Astrocyte of the spinal cord (primary cell): ENCODE data around the gene AP1S3.

Experiments used
- DNase-seq: peaks from one replicate; pipeline ENCODE4 v3.0.0; 2011; ENCODE audit warnings: low read depth, low spot score
- H3K4me3 ChIP-seq: 2 replicates; pipeline ENCODE4 v1.5.1; 2011; ENCODE audit warnings: low read depth, mild to moderate bottlenecking, low read length, moderate library complexity
- CTCF ChIP-seq: IDR thresholded peaks from 2 replicates; pipeline ENCODE4 v1.5.1; 2012; ENCODE audit warnings: low read depth, mild to moderate bottlenecking, low read length, inconsistent platforms
- in situ Hi-C: cut with HindIII; loops from 2 replicates; pipeline ENCODE4 v1.10.0; 2017; ENCODE audit warnings: low sequenced_read_pairs

The AP1S3 gene

GRCh38 chr2:223826995-223827394 lies 10.4 kb downstream of the AP1S3 start:
- TF ChIP-seq CTCF = no peak
- H3K4me3 ChIP-seq = no peak overlapping the region
- in situ Hi-C loops = no loop called here
- no peak for DNase-seq

GRCh38 chr2:223824301-223824700 lies 13.1 kb downstream of the AP1S3 start:
- DNase-seq = no peak
- in situ Hi-C loops = no loop called here
- TF ChIP-seq CTCF = no peak

GRCh38 chr2:223822818-223823217 lies 14.6 kb downstream of the AP1S3 start:
- DNase-seq = no peak
- in situ Hi-C loops = no loop called here
- H3K4me3 ChIP-seq = no peak overlapping the region
- no peak for TF ChIP-seq CTCF

More at GRCh38 chr2:223824301-223824700, 13.1 kb downstream of the AP1S3 start:
- no peak overlapping the region for H3K4me3 ChIP-seq

GRCh38 chr2:223820549-223820948 lies 16.8 kb downstream of the AP1S3 start:
- H3K4me3 ChIP-seq = no peak overlapping the region
- DNase-seq = no peak
- no peak for TF ChIP-seq CTCF
- in situ Hi-C loops = no loop called here

- in situ Hi-C loops = no loop called here
- TF ChIP-seq CTCF = no peak
- DNase-seq = no peak
- no peak overlapping the region for H3K4me3 ChIP-seq
Observed at GRCh38 chr2:223819891-223820290, 17.5 kb downstream of the AP1S3 start.

- peak; percentile 84 for DNase-seq
- H3K4me3 ChIP-seq = no peak overlapping the region
- in situ Hi-C loops = no loop called here
- no peak for TF ChIP-seq CTCF
Observed at GRCh38 chr2:223815884-223816570, 21.4 kb downstream of the AP1S3 start.
